Transverse colon (tissue), 4 donors: ENCODE data around the gene PGGHG. TPM values are rescaled to one million over a fixed set of nuclear protein-coding genes. Genes with fewer than 3 reads are reported as not detected.

Source experiments
- DNase-seq: peaks from one replicate; pipeline ENCODE4 v3.0.0-alpha.2; 2019
- H3K27ac ChIP-seq, 4 donors: fragments of 200-600 bp; sonication (generic); 2 replicates each; pipeline ENCODE4 v1.5.1; 2016 to 2018; ENCODE audit warnings: inconsistent platforms in 4 of 4
- H3K27me3 ChIP-seq: fragments of 200-600 bp; sonication (generic); 2 replicates; pipeline ENCODE4 v1.5.1; 2017; ENCODE audit warnings: inconsistent platforms
- H3K36me3 ChIP-seq, 4 donors: fragments of 200-600 bp; sonication (generic); 2 replicates each; pipeline ENCODE4 v1.5.1; 2017 to 2019; ENCODE audit warnings: inconsistent platforms in 4 of 4
- H3K4me1 ChIP-seq, 4 donors: fragments of 200-600 bp; sonication (generic); 2 replicates each; pipeline ENCODE4 v1.5.1; 2017 to 2020; ENCODE audit warnings: inconsistent platforms in 4 of 4
- H3K4me3 ChIP-seq, 4 donors: fragments of 200-600 bp; sonication (generic); 1 replicate in 1 of 4; 2 replicates in 3 of 4; pipeline versions ENCODE4 v1.5.1 to v1.6.1; 2017 to 2019; ENCODE audit warnings: inconsistent platforms in 4 of 4
- H3K9me3 ChIP-seq, 2 donors: fragments of 200-600 bp; sonication (generic); 2 replicates each; pipeline ENCODE4 v1.5.1; 2017 to 2019; ENCODE audit warnings: inconsistent platforms in 2 of 2
- CTCF ChIP-seq, 5 experiments: fragments of 200-600 bp in 3 of 5; fragments of 450-650 bp in 2 of 5; sonication (generic) in 3 of 5; IDR thresholded peaks; 1 replicate in 2 of 5; 2 replicates in 3 of 5; pipeline ENCODE4 v1.5.1; 2016 to 2017; ENCODE audit warnings: antibody characterized with exemption in 5 of 5, inconsistent platforms in 3 of 5, mild to moderate bottlenecking in 2 of 5, moderate library complexity in 1 of 5
- EP300 ChIP-seq: sonication (generic); formaldehyde crosslinking; IDR thresholded peaks from one replicate; pipeline ENCODE4 v1.6.1; 2017; ENCODE audit warnings: antibody characterized with exemption, low read depth
- POLR2A ChIP-seq: fragments of 450-650 bp; IDR thresholded peaks from one replicate; pipeline ENCODE4 v1.6.1; 2016; ENCODE audit warnings: antibody characterized with exemption, mild to moderate bottlenecking, moderate library complexity
- POLR2AphosphoS5 ChIP-seq, 3 donors: sonication (generic); formaldehyde crosslinking; IDR thresholded peaks; one replicate each; pipeline ENCODE4 v1.6.1; 2016; ENCODE audit warnings: antibody characterized with exemption in 3 of 3
- WGBS, 2 donors: methylation state at CpG; one replicate each; pipeline ENCODE4 v1.1.5; 2018; ENCODE audit warnings: low coverage in 1 of 2; 5-methylcytosine and 5-hydroxymethylcytosine counted together
- in situ Hi-C, 4 donors: fragments of 200-750 bp; cut with MboI; loops; one replicate each; pipeline versions ENCODE4 v1.15.0 to v1.15.1; 2017; ENCODE audit warnings: low sequenced_read_pairs in 3 of 4, low pct_ligation_motif_present in 1 of 4, low pct_unique_long_range_greater_than_20kb in 1 of 4
- intact Hi-C: fragments of 100-400 bp; cut with DNase I; formaldehyde crosslinking; loops from one replicate; pipeline ENCODE4 v1.15.1; 2023; ENCODE audit warnings: low total_unique reads
- total RNA-seq, 4 donors: library from RNA; depleted of rRNA; stranded (reverse); fragments of >200 nt; gene quantifications; one replicate each; pipeline ENCODE4 v1.1.0, GENCODE V29; 2016

The PGGHG gene
- total RNA-seq, 4 donors from 2014 or later: 15.4 to 117 (median 30.8) TPM

DNA sequence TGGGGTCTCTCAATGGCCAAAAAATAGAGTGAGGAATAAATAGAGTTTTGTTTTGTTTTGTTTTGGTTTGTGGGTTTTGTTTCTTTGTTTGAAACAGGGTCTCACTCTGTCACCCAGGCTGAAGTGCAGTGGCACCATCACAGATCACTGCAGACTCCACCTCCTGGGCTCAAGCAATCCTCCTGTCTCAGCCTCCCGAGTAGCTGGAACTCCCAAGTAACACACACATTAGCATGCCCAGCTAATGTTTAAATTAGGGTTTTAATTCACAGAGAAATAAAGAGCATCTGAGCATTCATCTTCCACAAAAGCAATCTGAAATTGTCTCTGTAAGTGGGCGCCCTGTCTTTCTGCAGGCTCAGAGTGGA, 40.9 kb downstream of the PGGHG start:
- Histone ChIP-seq H3K27me3 (no peaks in the 10 kb centered on the region), H3K4me1 (peaks cover 23 to 33% (median 25%) of the 10 kb centered on the region in 4 donors), H3K27ac (no peak overlapping the region), H3K36me3 (no peaks in the 10 kb centered on the region), H3K9me3 (no peaks in the 10 kb centered on the region), H3K4me3 (no peak overlapping the region)
- TF ChIP-seq EP300 (no peak), CTCF (IDR thresholded peaks at IDR 0.05) (no peak), POLR2AphosphoS5 (IDR thresholded peaks at IDR 0.05) (no peak), POLR2A (no peak)
- no peak for DNase-seq
- intact Hi-C loops: no loop called here
- in situ Hi-C loops: no loop called here
- 93 to 100% methylated on average over 1 to 2 of the region's 2 CpGs for WGBS, 2 donors

GRCh38 chr11:330307-330693, 41.4 kb downstream of the PGGHG start:
- 67 to 79% methylated on average over 3 to 14 of the region's 14 CpGs for WGBS, 2 donors
- Histone ChIP-seq H3K36me3 (no peaks in the 10 kb centered on the region), H3K4me3 (no peak overlapping the region), H3K27me3 (no peaks in the 10 kb centered on the region), H3K9me3 (no peaks in the 10 kb centered on the region), H3K4me1 (peaks cover 22 to 36% (median 23%) of the 10 kb centered on the region in 4 donors), H3K27ac (no peak overlapping the region)
- TF ChIP-seq CTCF (IDR thresholded peaks at IDR 0.05) (no peak), EP300 (no peak), POLR2A (no peak), POLR2AphosphoS5 (IDR thresholded peaks at IDR 0.05) (no peak)
- intact Hi-C loops: no loop called here
- in situ Hi-C loops: no loop called here
- DNase-seq: no peak

DNA sequence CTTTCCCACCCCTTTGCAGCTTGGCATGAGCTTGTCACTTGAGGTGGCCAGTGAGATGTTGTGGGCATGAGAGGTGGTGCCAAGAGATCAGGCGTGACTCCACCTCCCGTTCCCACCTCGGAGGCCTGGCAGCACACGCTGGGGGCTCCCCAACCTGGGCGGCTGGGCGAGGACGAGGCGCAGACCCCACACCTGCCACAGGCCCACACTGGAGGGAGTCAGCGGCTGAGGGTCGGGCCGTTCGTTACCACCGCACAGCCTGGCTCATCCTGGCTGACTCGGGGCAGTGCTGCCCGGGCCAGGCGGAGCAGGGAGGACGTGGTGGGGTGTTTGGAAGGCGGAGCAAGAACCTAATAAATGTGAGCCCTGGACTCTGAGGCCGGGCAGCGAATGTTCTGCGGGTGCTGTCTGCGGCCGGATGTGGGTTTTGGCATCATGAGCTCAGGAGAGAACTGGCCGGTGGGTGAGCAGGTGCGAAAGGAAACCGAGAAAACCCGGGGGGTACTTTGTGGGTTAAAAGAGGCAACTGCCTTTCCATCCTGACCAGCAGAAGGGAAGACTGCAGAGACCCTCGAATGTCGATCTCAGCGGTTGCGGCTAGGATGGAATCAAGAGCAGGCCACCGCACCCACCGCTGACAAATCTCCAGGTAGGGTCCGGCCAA, 41.9 kb downstream of the PGGHG start:
- 73 to 93% methylated on average over 13 to 34 of the region's 34 CpGs for WGBS, 2 donors
- TF ChIP-seq POLR2AphosphoS5 (IDR thresholded peaks at IDR 0.05) (no peak), EP300 (no peak), CTCF (IDR thresholded peaks at IDR 0.05) (no peak), POLR2A (no peak)
- Histone ChIP-seq H3K36me3 (no peaks in the 10 kb centered on the region), H3K4me3 (no peak overlapping the region), H3K4me1 (peaks cover 19 to 37% (median 20%) of the 10 kb centered on the region in 4 donors), H3K9me3 (no peaks in the 10 kb centered on the region), H3K27ac (no peak overlapping the region), H3K27me3 (no peaks in the 10 kb centered on the region)
- in situ Hi-C loops: no loop called here
- peak; percentile 70 for DNase-seq
- intact Hi-C loops: no loop called here

GRCh38 chr11:331358-332060, 42.6 kb downstream of the PGGHG start:
- no peak for DNase-seq
- intact Hi-C loops (no loop called here), in situ Hi-C loops (no loop called here)
- H3K4me3 ChIP-seq: no peak overlapping the region
- TF ChIP-seq CTCF (IDR thresholded peaks at IDR 0.05) (no peak), POLR2AphosphoS5 (IDR thresholded peaks at IDR 0.05) (no peak), EP300 (no peak), POLR2A (no peak)
- no peaks in the 10 kb centered on the region for H3K27me3 ChIP-seq
- peaks cover 15 to 37% (median 19%) of the 10 kb centered on the region in 4 donors for H3K4me1 ChIP-seq
- H3K36me3 ChIP-seq: no peaks in the 10 kb centered on the region
- H3K27ac ChIP-seq: no peak overlapping the region
- H3K9me3 ChIP-seq: no peaks in the 10 kb centered on the region
- WGBS, 2 donors: 80 to 94% methylated on average over 6 to 19 of the region's 19 CpGs
